ELF-1 (cell line): Measurements from ENCODE around the gene HTATSF1.

Experiments used
- DNase-seq: peaks from one replicate; pipeline ENCODE4 v3.0.0-alpha.2; 2016; ENCODE audit warnings: low read depth, low spot score

Gene HTATSF1

GRCh38 chrX:136497556-136498052 is at the start of gene HTATSF1:
Gene HTATSF1, plus strand, starts transcription at chrX:136497592. Its CDS starts 93 bp downstream, at chrX:136497685.
- DNase-seq: peak; percentile 59

- DNase-seq: no peak
Measured at GRCh38 chrX:136447968-136448367, 49.4 kb upstream of the HTATSF1 start.

- no peak for DNase-seq
Measured at GRCh38 chrX:136450050-136450830, 47.2 kb upstream of the HTATSF1 start.

DNA sequence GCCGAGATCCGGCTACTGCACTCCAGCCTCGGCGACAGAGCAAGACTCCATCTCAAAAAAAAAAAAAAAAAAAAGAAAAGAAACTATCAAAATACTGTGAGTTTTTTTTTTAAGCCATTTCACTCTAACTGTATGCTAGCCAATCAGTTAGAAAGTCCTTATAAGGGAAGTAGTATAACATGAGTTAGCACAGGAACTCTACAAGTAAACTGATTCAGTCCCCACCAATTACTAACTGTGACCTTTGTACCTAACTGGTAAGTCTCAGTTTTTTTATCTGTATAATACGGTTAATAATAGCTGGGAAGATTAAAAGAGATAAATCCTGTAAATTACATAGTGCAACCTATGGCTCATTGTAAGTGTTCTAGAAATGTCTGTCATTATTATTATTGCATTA is 44.8 kb upstream of the HTATSF1 start:
- DNase-seq: no peak

GRCh38 chrX:136453114-136453513 is 44.3 kb upstream of the HTATSF1 start:
- no peak for DNase-seq

DNA sequence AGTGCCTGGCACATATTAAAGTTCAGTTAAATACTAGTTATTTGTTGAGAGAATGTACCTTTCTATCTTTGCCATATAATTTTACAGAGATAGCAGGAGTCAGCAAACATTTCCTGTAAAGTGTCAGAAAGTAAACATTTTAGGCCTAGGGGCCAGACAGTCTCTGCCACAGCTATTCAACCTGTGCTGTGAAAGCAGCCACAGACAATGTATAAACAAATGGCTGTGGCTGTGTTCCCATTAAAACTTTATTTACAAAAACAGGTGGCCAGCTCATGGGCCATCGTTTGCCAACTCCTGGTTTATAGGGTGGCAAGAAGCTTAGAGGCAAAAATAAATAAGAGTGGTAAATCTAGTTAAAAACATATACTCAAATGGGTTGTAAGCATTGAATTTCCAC is 43.6 kb upstream of the HTATSF1 start:
- no peak for DNase-seq

DNA sequence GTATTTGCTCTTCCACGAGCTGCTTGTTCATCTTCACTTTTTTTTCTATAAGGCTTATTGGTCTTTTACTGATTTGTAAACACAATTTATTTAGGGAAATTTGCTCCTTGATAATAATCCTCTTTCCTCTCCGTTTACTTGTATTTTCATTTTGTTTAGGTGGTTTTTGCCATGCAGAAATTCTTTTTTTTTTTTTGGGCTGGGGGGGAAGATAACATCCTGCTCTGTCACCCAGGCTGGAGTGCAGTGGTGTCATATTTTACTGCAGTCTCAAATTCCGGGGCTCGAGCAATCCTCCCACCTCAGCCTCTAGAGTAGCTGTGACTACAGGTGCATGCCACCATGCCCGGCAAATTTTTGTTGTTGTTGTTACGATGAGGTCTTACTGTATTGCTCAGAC is 41.3 kb upstream of the HTATSF1 start:
- no peak for DNase-seq

DNA sequence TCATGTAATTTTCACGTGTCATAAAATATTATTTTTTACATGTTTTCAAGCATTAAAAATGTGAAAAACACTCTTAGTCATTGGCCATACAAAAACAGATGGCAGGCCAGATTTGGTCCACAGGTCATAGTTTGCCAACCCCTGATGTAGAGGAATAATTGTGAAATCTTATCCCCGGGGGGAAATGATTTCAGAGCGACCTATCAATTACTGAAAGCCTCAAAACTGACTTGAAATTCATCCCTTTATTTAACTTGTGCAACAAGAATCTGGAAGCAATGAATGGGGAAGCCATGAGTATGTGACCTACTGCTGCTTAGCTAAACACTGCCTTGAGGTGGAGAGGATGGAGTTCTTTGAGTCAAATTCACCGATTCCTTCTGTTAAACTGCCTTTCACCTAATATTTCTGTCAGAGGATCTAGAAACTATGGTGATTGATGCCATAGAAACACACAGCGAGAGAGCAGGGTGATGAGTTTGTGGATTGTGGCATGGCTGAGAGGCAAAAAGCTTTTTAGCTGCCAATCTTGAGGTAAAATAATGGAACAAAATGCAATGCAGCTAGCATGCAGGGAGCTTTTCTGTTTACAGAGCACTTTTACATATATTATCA is 40.0 kb upstream of the HTATSF1 start:
- DNase-seq: no peak

- no peak for DNase-seq
Measured at GRCh38 chrX:136464589-136464988, 32.8 kb upstream of the HTATSF1 start.

DNA sequence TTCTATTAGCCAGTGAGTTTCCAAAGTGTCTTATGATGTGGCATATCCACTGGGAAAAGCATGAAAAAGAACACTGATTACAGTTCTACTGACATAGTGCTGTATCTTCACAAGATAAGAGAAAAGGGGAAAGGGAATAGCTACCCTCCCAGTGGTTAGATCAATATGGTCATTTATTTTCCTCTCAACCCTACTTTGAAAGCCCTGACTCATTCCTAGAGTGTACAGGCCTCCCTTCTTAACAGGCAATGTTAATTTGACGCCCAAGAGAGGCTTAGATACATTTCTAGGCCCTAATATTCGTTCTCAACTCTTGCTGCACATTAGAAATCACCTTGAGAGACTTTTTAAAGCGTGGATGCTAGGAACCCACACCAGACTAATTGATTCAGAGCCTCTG is 30.1 kb upstream of the HTATSF1 start:
- no peak for DNase-seq

- no peak for DNase-seq
Measured at GRCh38 chrX:136468391-136469103, 28.8 kb upstream of the HTATSF1 start.

DNA sequence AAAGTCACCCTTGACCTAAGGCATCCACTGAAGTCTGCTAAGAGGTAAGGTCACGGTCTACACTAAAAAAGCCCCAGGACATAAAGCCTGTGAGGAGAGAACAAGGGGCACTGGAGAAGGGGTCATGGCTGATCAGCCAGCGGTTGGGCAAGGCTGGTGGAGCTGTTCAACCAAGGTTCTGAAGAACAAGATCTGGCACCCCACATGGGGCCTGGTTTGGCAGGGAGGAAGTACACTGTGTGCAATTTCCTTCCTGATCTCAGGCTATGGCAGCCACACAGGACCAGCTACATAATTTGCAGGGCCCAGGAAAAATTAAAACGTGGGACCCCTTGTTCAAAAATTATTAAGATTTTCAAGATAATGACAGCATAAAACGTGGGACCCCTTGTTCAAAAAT is 23.7 kb upstream of the HTATSF1 start:
- DNase-seq: no peak

GRCh38 chrX:136475236-136475635 is 22.2 kb upstream of the HTATSF1 start:
- DNase-seq: no peak

- no peak for DNase-seq
Measured at GRCh38 chrX:136476501-136476900, 20.9 kb upstream of the HTATSF1 start.

DNA sequence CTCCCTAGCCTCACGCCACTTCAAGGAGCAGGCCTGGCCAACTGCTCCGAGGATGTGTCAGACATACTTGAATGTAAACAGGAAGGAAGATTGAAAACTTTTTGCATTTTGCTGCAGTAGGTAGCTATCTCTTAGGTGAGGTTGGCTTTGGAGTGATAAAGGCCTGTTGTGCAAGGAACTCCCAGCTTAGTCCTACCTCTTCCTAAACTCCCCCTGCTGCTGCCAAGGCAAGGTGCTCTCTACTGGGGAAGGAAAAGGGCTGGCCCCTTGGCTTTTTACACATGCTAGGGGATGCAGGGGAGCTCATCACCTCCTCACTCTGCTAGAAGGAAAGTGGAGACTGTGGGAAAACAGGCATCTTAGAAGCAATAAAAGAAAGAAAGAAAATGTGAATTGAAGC is 20.4 kb upstream of the HTATSF1 start:
- DNase-seq: peak; percentile 32

DNA sequence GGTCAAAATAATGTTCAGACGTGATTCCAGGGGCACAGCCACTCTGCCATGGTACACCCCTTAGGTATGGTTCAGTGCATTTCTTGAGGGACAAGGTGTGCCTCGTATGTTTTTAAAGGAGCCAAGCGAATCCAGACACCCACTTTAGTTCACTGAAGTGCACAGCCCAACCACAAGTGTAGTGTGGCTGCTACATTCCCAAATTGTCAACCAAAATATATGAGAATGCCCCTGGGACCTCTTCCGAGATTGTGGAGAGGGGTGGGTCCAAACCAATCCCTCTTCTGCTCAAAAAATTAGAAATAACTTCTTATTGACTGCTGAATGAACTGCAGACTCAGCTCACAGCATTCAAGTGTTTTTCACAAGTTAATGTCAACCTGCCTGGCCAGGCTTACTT is 17.0 kb upstream of the HTATSF1 start:
- DNase-seq: peak; percentile 31

DNA sequence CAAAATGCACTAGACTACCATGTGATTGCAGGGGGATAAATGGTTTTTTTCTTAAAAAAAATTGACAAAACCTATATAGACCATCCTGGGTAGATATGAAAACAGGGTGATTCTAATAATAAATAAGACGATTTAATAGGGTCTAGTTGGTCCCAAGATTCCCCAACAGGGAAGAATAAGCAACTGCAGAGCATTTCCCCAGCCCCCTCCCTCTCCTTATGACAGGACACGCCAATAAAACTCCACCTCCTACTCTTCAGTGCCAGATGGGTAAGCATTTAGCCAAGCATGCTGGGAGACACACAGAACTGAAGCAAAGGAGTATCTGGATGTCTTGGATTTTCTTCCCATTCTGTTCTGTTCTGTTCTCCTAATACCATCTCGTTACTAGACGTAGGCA is 9.7 kb upstream of the HTATSF1 start, which contains the start of gene BRS3:
BRS3 (plus strand) TSS at position 301 of the 400 bp plus-strand sequence. CDS start 168 bp downstream, outside the sequence.
- DNase-seq: no peak

- DNase-seq: no peak
Measured at GRCh38 chrX:136488706-136489105, 8.7 kb upstream of the HTATSF1 start.

- DNase-seq: peak; percentile 12
Measured at GRCh38 chrX:136491832-136492231, 5.6 kb upstream of the HTATSF1 start.

- no peak for DNase-seq
Measured at GRCh38 chrX:136493011-136493410, 4.4 kb upstream of the HTATSF1 start.

DNA sequence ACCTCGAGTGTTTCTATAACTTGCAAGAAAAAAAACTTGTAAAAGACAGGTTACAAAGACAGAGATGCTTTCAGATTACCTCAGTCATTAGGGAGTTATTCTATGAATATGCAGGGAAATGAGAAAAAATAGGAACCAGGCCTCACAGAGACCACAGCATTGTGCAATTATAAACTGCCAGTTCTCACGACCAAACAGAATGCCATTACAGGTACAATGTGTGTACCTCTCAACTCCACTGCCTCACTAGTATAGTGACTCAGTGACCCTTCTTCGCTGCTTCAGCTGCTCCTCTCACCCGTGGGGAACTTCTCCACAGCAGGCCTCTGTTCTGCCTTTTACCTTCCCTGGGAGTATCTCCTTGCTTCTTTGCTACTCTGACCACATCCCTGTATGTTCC is 2.3 kb upstream of the HTATSF1 start:
- DNase-seq: no peak

GRCh38 chrX:136496186-136496763 is 1.1 kb upstream of the HTATSF1 start:
- DNase-seq: peak; percentile 8
